ENCODE measurements around the gene ZC3HAV1.
"Not testable (repeated sequence)": the region's sequence is repeated elsewhere in the genome, so short reads cannot be mapped to it uniquely, and the experiment has no call there.

Gene ZC3HAV1

GRCh38 chr7:139054101-139054500 lies 55.4 kb downstream of the ZC3HAV1 start:
- DNase-seq (ENCODE audit: low read depth in 2 of 2) = no peak

- no peak for DNase-seq (ENCODE audit: low read depth in 2 of 2)
These were observed 57.9 kb downstream of the ZC3HAV1 start for GRCh38 chr7:139051655-139052054.

GRCh38 chr7:139049936-139050335 lies 59.6 kb downstream of the ZC3HAV1 start:
- DNase-seq (ENCODE audit: low read depth in 2 of 2) = no peak

- DNase-seq (ENCODE audit: low read depth in 2 of 2) = no peak
These were observed 60.4 kb downstream of the ZC3HAV1 start for GRCh38 chr7:139049111-139049510.

GRCh38 chr7:139047970-139048369 lies 61.5 kb downstream of the ZC3HAV1 start:
- DNase-seq (ENCODE audit: low read depth in 2 of 2) = no peak

- DNase-seq (ENCODE audit: low read depth in 2 of 2) = no peak
These were observed 63.4 kb downstream of the ZC3HAV1 start for GRCh38 chr7:139046143-139046542.

- DNase-seq (ENCODE audit: low read depth in 2 of 2) = no peak
These were observed 64.4 kb downstream of the ZC3HAV1 start for GRCh38 chr7:139044813-139045794.

- peak; percentile 60 to 63 for DNase-seq (ENCODE audit: low read depth in 2 of 2)
These were observed 65.4 kb downstream of the ZC3HAV1 start for GRCh38 chr7:139043823-139044812.

- DNase-seq (ENCODE audit: low read depth in 2 of 2) = no peak
These were observed 68.0 kb downstream of the ZC3HAV1 start for GRCh38 chr7:139041378-139042085.

- no peak for DNase-seq (ENCODE audit: low read depth in 2 of 2)
These were observed 70.8 kb downstream of the ZC3HAV1 start for GRCh38 chr7:139038691-139039090.

- DNase-seq (ENCODE audit: low read depth in 2 of 2) = no peak
These were observed 72.6 kb downstream of the ZC3HAV1 start for GRCh38 chr7:139036901-139037300.

GRCh38 chr7:139035586-139036353 lies 73.8 kb downstream of the ZC3HAV1 start, which contains the start of gene ZC3HAV1L:
ZC3HAV1L (minus strand) TSS chr7:139036042; CDS start chr7:139036017, 25 bp downstream.
- DNase-seq (ENCODE audit: low read depth in 2 of 2) = peak; percentile 50 to 61

- peak; percentile 8 to 17 for DNase-seq (ENCODE audit: low read depth in 2 of 2)
These were observed 74.5 kb downstream of the ZC3HAV1 start for GRCh38 chr7:139034855-139035585.

GRCh38 chr7:139034336-139034735 lies 75.2 kb downstream of the ZC3HAV1 start:
- no peak for DNase-seq (ENCODE audit: low read depth in 2 of 2)

- DNase-seq (ENCODE audit: low read depth in 2 of 2) = no peak
These were observed 76.0 kb downstream of the ZC3HAV1 start for GRCh38 chr7:139033346-139034114.

- DNase-seq (ENCODE audit: low read depth in 2 of 2) = no peak
These were observed 77.0 kb downstream of the ZC3HAV1 start for GRCh38 chr7:139032473-139032872.

- no peak for DNase-seq (ENCODE audit: low read depth in 2 of 2)
These were observed 80.2 kb downstream of the ZC3HAV1 start for GRCh38 chr7:139029353-139029752.

GRCh38 chr7:139026551-139026950 lies 83.0 kb downstream of the ZC3HAV1 start:
- DNase-seq (ENCODE audit: low read depth in 2 of 2) = no peak

GRCh38 chr7:139025861-139026260 lies 83.7 kb downstream of the ZC3HAV1 start:
- DNase-seq (ENCODE audit: low read depth in 2 of 2) = not testable (repeated sequence)
